SU-DHL-6 (cell line): ENCODE data around the gene FMO5.
"Not testable (repeated sequence)": the region's sequence is repeated elsewhere in the genome, so short reads cannot be mapped to it uniquely, and the experiment has no call there.

Source experiments
- EZH2phosphoT487 ChIP-seq: fragments of 200-600 bp; sonication (generic), shearing (Covaris generic); conservative IDR thresholded peaks from 2 replicates; pipeline ENCODE4 v1.6.1; 2018; ENCODE audit warnings: mild to moderate bottlenecking, antibody characterized with exemption, low read length, moderate library complexity, mixed read lengths
- TF ChIP-seq, protein P1 (sequence below): fragments of 200-600 bp; sonication (generic); IDR thresholded peaks from one replicate; pipeline ENCODE4 v1.5.1; 2017; ENCODE audit warnings: antibody characterized with exemption, mild to moderate bottlenecking, low read length, moderate library complexity; ENCODE audit not compliant: insufficient read depth, poor library complexity, severe bottlenecking

DNA sequence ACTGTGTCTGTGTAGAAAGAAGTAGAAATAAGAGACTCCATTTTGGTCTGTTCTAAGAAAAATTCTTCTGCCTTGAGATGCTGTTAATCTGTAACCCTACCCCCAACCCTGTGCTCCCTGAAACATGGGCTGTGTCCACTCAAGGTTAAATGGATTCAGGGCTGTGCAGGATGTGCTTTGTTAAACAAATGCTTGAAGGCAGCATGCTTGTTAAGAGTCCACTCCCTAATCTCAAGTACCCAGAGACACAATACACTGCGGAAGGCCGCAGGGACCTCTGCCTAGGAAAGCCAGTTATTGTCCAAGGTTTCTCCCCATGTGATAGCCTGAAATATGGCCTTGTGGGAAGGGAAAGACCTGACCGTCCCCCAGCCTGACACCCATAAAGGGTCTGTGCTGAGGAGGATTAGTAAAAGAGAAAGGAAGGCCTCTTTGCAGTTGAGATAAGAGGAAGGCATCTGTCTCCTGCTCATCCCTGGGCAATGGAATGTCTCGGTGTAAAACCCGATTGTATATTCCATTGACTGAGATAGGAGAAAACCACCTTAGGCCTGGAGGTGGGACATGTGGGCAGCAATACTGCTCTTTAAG is 15.1 kb upstream of the FMO5 start:
- TF ChIP-seq, protein P1, sequence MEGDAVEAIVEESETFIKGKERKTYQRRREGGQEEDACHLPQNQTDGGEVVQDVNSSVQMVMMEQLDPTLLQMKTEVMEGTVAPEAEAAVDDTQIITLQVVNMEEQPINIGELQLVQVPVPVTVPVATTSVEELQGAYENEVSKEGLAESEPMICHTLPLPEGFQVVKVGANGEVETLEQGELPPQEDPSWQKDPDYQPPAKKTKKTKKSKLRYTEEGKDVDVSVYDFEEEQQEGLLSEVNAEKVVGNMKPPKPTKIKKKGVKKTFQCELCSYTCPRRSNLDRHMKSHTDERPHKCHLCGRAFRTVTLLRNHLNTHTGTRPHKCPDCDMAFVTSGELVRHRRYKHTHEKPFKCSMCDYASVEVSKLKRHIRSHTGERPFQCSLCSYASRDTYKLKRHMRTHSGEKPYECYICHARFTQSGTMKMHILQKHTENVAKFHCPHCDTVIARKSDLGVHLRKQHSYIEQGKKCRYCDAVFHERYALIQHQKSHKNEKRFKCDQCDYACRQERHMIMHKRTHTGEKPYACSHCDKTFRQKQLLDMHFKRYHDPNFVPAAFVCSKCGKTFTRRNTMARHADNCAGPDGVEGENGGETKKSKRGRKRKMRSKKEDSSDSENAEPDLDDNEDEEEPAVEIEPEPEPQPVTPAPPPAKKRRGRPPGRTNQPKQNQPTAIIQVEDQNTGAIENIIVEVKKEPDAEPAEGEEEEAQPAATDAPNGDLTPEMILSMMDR: not testable (repeated sequence)
- not testable (repeated sequence) for TF ChIP-seq EZH2phosphoT487
